NCI-H2029 (cell line): Measurements from ENCODE around the gene VEZT.
"Not testable (repeated sequence)": the region's sequence is repeated elsewhere in the genome, so short reads cannot be mapped to it uniquely, and the experiment has no call there.

ENCODE experiments used
- DNase-seq: peaks from one replicate; lab custom pipeline; 2025; lab: John Stamatoyannopoulos, UW

VEZT gene

GRCh38 chr12:95321516-95322246, 104.1 kb downstream of the VEZT start:
- no peak for DNase-seq

GRCh38 chr12:95322326-95322725, 104.7 kb downstream of the VEZT start:
- no peak for DNase-seq

- DNase-seq: no peak
These were observed 105.6 kb downstream of the VEZT start for GRCh38 chr12:95323212-95323611.

GRCh38 chr12:95324246-95324645, 106.6 kb downstream of the VEZT start:
- DNase-seq: not testable (repeated sequence)

GRCh38 chr12:95325501-95325900, 107.9 kb downstream of the VEZT start:
- no peak for DNase-seq

GRCh38 chr12:95326445-95326844, 108.8 kb downstream of the VEZT start:
- DNase-seq: no peak

GRCh38 chr12:95326855-95327254, 109.2 kb downstream of the VEZT start:
- no peak for DNase-seq

- DNase-seq: no peak
These were observed 111.1 kb downstream of the VEZT start for GRCh38 chr12:95328708-95329107.

- DNase-seq: peak; percentile 59
These were observed 118.3 kb downstream of the VEZT start for GRCh38 chr12:95335948-95336347.

- peak; percentile 88 for DNase-seq
These were observed 118.9 kb downstream of the VEZT start for GRCh38 chr12:95336387-95337067.

GRCh38 chr12:95337146-95337545, 119.5 kb downstream of the VEZT start:
- DNase-seq: no peak

- DNase-seq: no peak
These were observed 121.6 kb downstream of the VEZT start for GRCh38 chr12:95339086-95339788.

GRCh38 chr12:95342008-95342407, 124.4 kb downstream of the VEZT start:
- no peak for DNase-seq

- no peak for DNase-seq
These were observed 126.0 kb downstream of the VEZT start for GRCh38 chr12:95343461-95344230.

- no peak for DNase-seq
These were observed 131.7 kb downstream of the VEZT start for GRCh38 chr12:95349291-95349690.

GRCh38 chr12:95351748-95352147, 134.1 kb downstream of the VEZT start:
- no peak for DNase-seq
